Lower leg skin (tissue), 3 donors: Measurements from ENCODE around the gene CNIH1.

ENCODE experiments used
- CTCF ChIP-seq, 3 donors: fragments of 450-650 bp; IDR thresholded peaks; one replicate each; pipeline ENCODE4 v1.5.1; 2016; ENCODE audit warnings: antibody characterized with exemption in 3 of 3, mild to moderate bottlenecking in 3 of 3, moderate library complexity in 2 of 3
- POLR2A ChIP-seq, 2 donors: fragments of 450-650 bp; IDR thresholded peaks; one replicate each; pipeline ENCODE4 v1.6.1; 2016 to 2017; ENCODE audit warnings: antibody characterized with exemption in 2 of 2, mild to moderate bottlenecking in 1 of 2, moderate library complexity in 1 of 2

DNA sequence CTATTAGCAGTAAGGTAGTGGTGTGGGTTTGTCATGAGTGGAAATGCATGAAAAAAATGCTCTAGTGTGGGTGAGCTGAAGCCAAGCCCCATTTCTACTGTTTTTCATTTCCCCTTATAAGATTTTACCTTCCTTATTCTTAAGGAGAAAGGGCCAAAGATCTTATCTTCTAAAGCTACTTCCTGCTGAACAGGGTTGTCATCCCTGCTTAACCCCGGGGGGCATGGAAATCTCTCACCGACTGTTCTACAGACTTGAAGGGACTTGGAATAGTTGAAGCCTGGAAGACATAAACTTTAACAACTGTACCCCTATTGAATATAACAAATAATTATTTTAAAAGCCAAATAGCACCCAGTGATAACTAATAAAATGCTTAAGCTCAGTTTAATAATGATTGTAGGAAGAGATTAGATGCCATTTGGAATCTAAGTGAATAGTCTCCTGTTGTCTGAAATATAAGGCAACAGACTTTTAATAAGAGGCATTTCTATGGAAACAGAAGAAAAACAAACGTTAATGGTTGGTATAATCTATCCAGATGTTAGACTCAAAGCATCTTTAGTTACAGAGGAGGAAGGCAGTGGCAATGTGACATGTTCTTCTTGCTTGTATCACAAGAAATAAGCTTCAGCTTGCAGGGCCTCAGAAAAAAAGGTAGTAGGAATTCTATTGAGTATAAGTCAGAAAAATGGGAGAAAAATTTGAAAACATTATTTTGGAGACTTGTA, 49.4 kb upstream of the CNIH1 start:
- TF ChIP-seq CTCF (IDR thresholded peaks at IDR 0.05) (no peak), POLR2A (IDR thresholded peaks at IDR 0.05) (no peak)
